HL-60 (cell line): ENCODE measurements around the gene CPTP.
A peak's percentile ranks its signal among the peaks of the same experiment; 100 is the strongest.

Experiments
- DNase-seq, 2 experiments: peaks; one replicate each; pipeline ENCODE4 v3.0.0-alpha.2; 2010 to 2020; ENCODE audit warnings: low read depth in 1 of 2, low spot score in 1 of 2
- H3K27ac ChIP-seq: fragments of 250-450 bp; sonication (Bioruptor Pico); replicated peaks from 2 replicates; pipeline ENCODE4 v1.5.1; 2020; ENCODE audit warnings: mild to moderate bottlenecking, moderate library complexity
- H3K27me3 ChIP-seq: fragments of 250-450 bp; sonication (Bioruptor Pico); 2 replicates; pipeline ENCODE4 v1.5.1; 2021; ENCODE audit warnings: mild to moderate bottlenecking, moderate library complexity; ENCODE audit not compliant: insufficient read depth, poor library complexity, severe bottlenecking
- H3K4me3 ChIP-seq: replicated peaks from 2 replicates; pipeline ENCODE4 v1.5.1; 2011; ENCODE audit warnings: mild to moderate bottlenecking, control low read depth, low read length; ENCODE audit not compliant: insufficient read depth
- CTCF ChIP-seq: IDR thresholded peaks from one replicate; pipeline ENCODE4 v1.5.1; 2011; ENCODE audit warnings: low read length, control low read depth, inconsistent platforms; ENCODE audit not compliant: insufficient read depth
- GABPA ChIP-seq: IDR thresholded peaks from 2 replicates; pipeline ENCODE4 v1.6.1; 2012; ENCODE audit warnings: low read depth
- POLR2AphosphoS5 ChIP-seq: IDR thresholded peaks from 2 replicates; pipeline ENCODE4 v1.6.1; 2012; ENCODE audit warnings: low read depth
- REST ChIP-seq: IDR thresholded peaks from 2 replicates; pipeline ENCODE4 v1.6.1; 2012; ENCODE audit warnings: low read depth; ENCODE audit not compliant: insufficient replicate concordance
- SPI1 ChIP-seq: IDR thresholded peaks from 2 replicates; pipeline ENCODE4 v1.6.1; 2012; ENCODE audit warnings: low read depth, mild to moderate bottlenecking, borderline replicate concordance

Gene CPTP

GRCh38 chr1:1370771-1371300, 46.2 kb downstream of the CPTP start:
- no peak for DNase-seq
- Histone ChIP-seq H3K27ac (no peak overlapping the region), H3K27me3 (no peaks in the 10 kb centered on the region), H3K4me3 (no peak overlapping the region)
- TF ChIP-seq REST, result no peak
- no peak for TF ChIP-seq SPI1
- no peak for TF ChIP-seq GABPA
- no peak for TF ChIP-seq POLR2AphosphoS5
- TF ChIP-seq CTCF, result no peak

- H3K4me3 ChIP-seq, result peak overlapping the region; percentile 14; the same call in 1 of the 2 replicates
- peak; percentile 78 to 80 for DNase-seq
- TF ChIP-seq SPI1 (no peak), REST (no peak), POLR2AphosphoS5 (peak; percentile 86)
- no peak overlapping the region for H3K27ac ChIP-seq
- no peaks in the 10 kb centered on the region for H3K27me3 ChIP-seq
Measured at GRCh38 chr1:1371364-1371745, 46.8 kb downstream of the CPTP start.

GRCh38 chr1:1371746-1372711, 47.4 kb downstream of the CPTP start:
- no peak for TF ChIP-seq POLR2AphosphoS5
- TF ChIP-seq CTCF, result peak; percentile 85
- TF ChIP-seq REST, result no peak
- TF ChIP-seq SPI1, result no peak
- no peak for TF ChIP-seq GABPA
- H3K27ac ChIP-seq, result no peak overlapping the region
- H3K27me3 ChIP-seq, result no peaks in the 10 kb centered on the region
- DNase-seq, result peak; percentile 54 to 61
- peak overlapping the region; percentile 14 for H3K4me3 ChIP-seq
